ENCODE measurements around the gene IL6. TPM values are rescaled to one million over a fixed set of nuclear protein-coding genes. Genes with fewer than 3 reads are reported as not detected.
"Not testable (repeated sequence)": the region's sequence is repeated elsewhere in the genome, so short reads cannot be mapped to it uniquely, and the experiment has no call there.

The IL6 gene
- total and polyA plus RNA-seq, 5 donors from 2014 or later, result not detected

- H3K27ac Mint-ChIP-seq; ATAC-seq (ENCODE audit: low read depth in 2 of 2): not testable (repeated sequence)
Observed at GRCh38 chr7:22705874-22706273, 21.1 kb upstream of the IL6 start.

GRCh38 chr7:22707026-22707691 lies 19.8 kb upstream of the IL6 start:
- not testable (repeated sequence) for H3K9me3 Mint-ChIP-seq; H3K9me3 ChIP-seq (ENCODE audit: control insufficient read depth in 2 of 2, low read length in 2 of 2); H3K27ac ChIP-seq (ENCODE audit: insufficient read depth, low read length, poor library complexity, severe bottlenecking); ATAC-seq (ENCODE audit: low read depth in 2 of 2); H3K4me3 ChIP-seq (ENCODE audit: low read depth, low read length); H3K27me3 ChIP-seq (ENCODE audit: control insufficient read depth, insufficient read depth, low read length); H3K4me1 ChIP-seq (ENCODE audit: control insufficient read depth, insufficient read depth, low read length, poor library complexity, severe bottlenecking); H3K36me3 Mint-ChIP-seq; H3K4me3 Mint-ChIP-seq; H3K4me1 Mint-ChIP-seq; H3K36me3 ChIP-seq (ENCODE audit: control insufficient read depth, insufficient read depth, low read length); DNase-seq; H3K27ac Mint-ChIP-seq; H3K27me3 Mint-ChIP-seq

More at GRCh38 chr7:22705874-22706273, 21.1 kb upstream of the IL6 start:
- H3K27ac ChIP-seq (ENCODE audit: insufficient read depth, low read length, poor library complexity, severe bottlenecking); H3K4me3 ChIP-seq (ENCODE audit: low read depth, low read length); H3K27me3 Mint-ChIP-seq; H3K9me3 Mint-ChIP-seq; H3K4me1 Mint-ChIP-seq; H3K36me3 ChIP-seq (ENCODE audit: control insufficient read depth, insufficient read depth, low read length); DNase-seq; H3K4me1 ChIP-seq (ENCODE audit: control insufficient read depth, insufficient read depth, low read length, poor library complexity, severe bottlenecking); H3K9me3 ChIP-seq (ENCODE audit: control insufficient read depth in 2 of 2, low read length in 2 of 2); H3K36me3 Mint-ChIP-seq; H3K4me3 Mint-ChIP-seq; H3K27me3 ChIP-seq (ENCODE audit: control insufficient read depth, insufficient read depth, low read length): not testable (repeated sequence)

GRCh38 chr7:22708214-22708613 lies 18.8 kb upstream of the IL6 start:
- not testable (repeated sequence) for H3K4me1 ChIP-seq (ENCODE audit: control insufficient read depth, insufficient read depth, low read length, poor library complexity, severe bottlenecking); H3K36me3 Mint-ChIP-seq; H3K9me3 ChIP-seq (ENCODE audit: control insufficient read depth in 2 of 2, low read length in 2 of 2); H3K27ac Mint-ChIP-seq; H3K27ac ChIP-seq (ENCODE audit: insufficient read depth, low read length, poor library complexity, severe bottlenecking); H3K4me1 Mint-ChIP-seq; H3K9me3 Mint-ChIP-seq; H3K27me3 ChIP-seq (ENCODE audit: control insufficient read depth, insufficient read depth, low read length); ATAC-seq (ENCODE audit: low read depth in 2 of 2); DNase-seq; H3K27me3 Mint-ChIP-seq; H3K4me3 Mint-ChIP-seq; H3K36me3 ChIP-seq (ENCODE audit: control insufficient read depth, insufficient read depth, low read length); H3K4me3 ChIP-seq (ENCODE audit: low read depth, low read length)

GRCh38 chr7:22708677-22709061 lies 18.3 kb upstream of the IL6 start:
- not testable (repeated sequence) for H3K27ac Mint-ChIP-seq; DNase-seq; H3K4me3 Mint-ChIP-seq; H3K4me1 Mint-ChIP-seq; H3K4me1 ChIP-seq (ENCODE audit: control insufficient read depth, insufficient read depth, low read length, poor library complexity, severe bottlenecking); H3K36me3 ChIP-seq (ENCODE audit: control insufficient read depth, insufficient read depth, low read length); ATAC-seq (ENCODE audit: low read depth in 2 of 2); H3K36me3 Mint-ChIP-seq; H3K9me3 ChIP-seq (ENCODE audit: control insufficient read depth in 2 of 2, low read length in 2 of 2); H3K4me3 ChIP-seq (ENCODE audit: low read depth, low read length); H3K27me3 ChIP-seq (ENCODE audit: control insufficient read depth, insufficient read depth, low read length); H3K9me3 Mint-ChIP-seq; H3K27ac ChIP-seq (ENCODE audit: insufficient read depth, low read length, poor library complexity, severe bottlenecking)
- H3K27me3 Mint-ChIP-seq, result peaks cover 12% of the 10 kb centered on the region

GRCh38 chr7:22709062-22709829 lies 17.8 kb upstream of the IL6 start:
- peaks cover 12% of the 10 kb centered on the region for H3K27me3 Mint-ChIP-seq
- H3K27me3 ChIP-seq (ENCODE audit: control insufficient read depth, insufficient read depth, low read length); H3K36me3 Mint-ChIP-seq; H3K4me1 ChIP-seq (ENCODE audit: control insufficient read depth, insufficient read depth, low read length, poor library complexity, severe bottlenecking); H3K36me3 ChIP-seq (ENCODE audit: control insufficient read depth, insufficient read depth, low read length); H3K4me3 Mint-ChIP-seq; ATAC-seq (ENCODE audit: low read depth in 2 of 2); H3K4me3 ChIP-seq (ENCODE audit: low read depth, low read length); H3K4me1 Mint-ChIP-seq; H3K9me3 Mint-ChIP-seq; H3K9me3 ChIP-seq (ENCODE audit: control insufficient read depth in 2 of 2, low read length in 2 of 2); DNase-seq; H3K27ac Mint-ChIP-seq; H3K27ac ChIP-seq (ENCODE audit: insufficient read depth, low read length, poor library complexity, severe bottlenecking): not testable (repeated sequence)

GRCh38 chr7:22709857-22710256 lies 17.1 kb upstream of the IL6 start:
- Histone ChIP-seq H3K4me1 (ENCODE audit: control insufficient read depth, insufficient read depth, low read length, poor library complexity, severe bottlenecking) (no peaks in the 10 kb centered on the region), H3K4me3 (ENCODE audit: low read depth, low read length) (no peak overlapping the region), H3K27me3 (ENCODE audit: control insufficient read depth, insufficient read depth, low read length) (no peaks in the 10 kb centered on the region), H3K36me3 (ENCODE audit: control insufficient read depth, insufficient read depth, low read length) (no peaks in the 10 kb centered on the region), H3K9me3 (ENCODE audit: control insufficient read depth in 2 of 2, low read length in 2 of 2) (no peaks in the 10 kb centered on the region), H3K27ac (ENCODE audit: insufficient read depth, low read length, poor library complexity, severe bottlenecking) (no peak overlapping the region)
- Mint-ChIP-seq H3K9me3 (peaks cover 0 to 1% (median 0%) of the 10 kb centered on the region in 7 donors), H3K27me3 (peaks cover 18% of the 10 kb centered on the region), H3K4me3 (no peak overlapping the region), H3K4me1 (no peaks in the 10 kb centered on the region), H3K27ac (no peak overlapping the region), H3K36me3 (no peaks in the 10 kb centered on the region)
- ATAC-seq (ENCODE audit: low read depth in 2 of 2) (no peak), DNase-seq (no peak)

- ATAC-seq (ENCODE audit: low read depth in 2 of 2) (no peak), DNase-seq (no peak)
- Mint-ChIP-seq H3K4me1 (no peaks in the 10 kb centered on the region), H3K27me3 (peaks cover 33% of the 10 kb centered on the region), H3K4me3 (no peak overlapping the region), H3K9me3 (peaks cover 0 to 2% (median 0%) of the 10 kb centered on the region in 7 donors), H3K36me3 (no peaks in the 10 kb centered on the region), H3K27ac (no peak overlapping the region)
- no peaks in the 10 kb centered on the region for H3K36me3 ChIP-seq (ENCODE audit: control insufficient read depth, insufficient read depth, low read length)
- H3K27ac ChIP-seq (ENCODE audit: insufficient read depth, low read length, poor library complexity, severe bottlenecking), result no peak overlapping the region
- no peak overlapping the region for H3K4me3 ChIP-seq (ENCODE audit: low read depth, low read length)
- no peaks in the 10 kb centered on the region for H3K4me1 ChIP-seq (ENCODE audit: control insufficient read depth, insufficient read depth, low read length, poor library complexity, severe bottlenecking)
- H3K27me3 ChIP-seq (ENCODE audit: control insufficient read depth, insufficient read depth, low read length), result no peaks in the 10 kb centered on the region
- no peaks in the 10 kb centered on the region for H3K9me3 ChIP-seq (ENCODE audit: control insufficient read depth in 2 of 2, low read length in 2 of 2)
Observed at GRCh38 chr7:22712999-22713398, 14.0 kb upstream of the IL6 start.

GRCh38 chr7:22713463-22713862 lies 13.5 kb upstream of the IL6 start:
- DNase-seq (no peak), ATAC-seq (ENCODE audit: low read depth in 2 of 2) (no peak)
- no peaks in the 10 kb centered on the region for H3K4me1 ChIP-seq (ENCODE audit: control insufficient read depth, insufficient read depth, low read length, poor library complexity, severe bottlenecking)
- H3K9me3 ChIP-seq (ENCODE audit: control insufficient read depth in 2 of 2, low read length in 2 of 2), result no peaks in the 10 kb centered on the region
- no peak overlapping the region for H3K4me3 Mint-ChIP-seq
- no peaks in the 10 kb centered on the region for H3K27me3 ChIP-seq (ENCODE audit: control insufficient read depth, insufficient read depth, low read length)
- peaks cover 0 to 2% (median 0%) of the 10 kb centered on the region in 7 donors for H3K9me3 Mint-ChIP-seq
- H3K27me3 Mint-ChIP-seq, result peaks cover 33% of the 10 kb centered on the region
- H3K4me3 ChIP-seq (ENCODE audit: low read depth, low read length), result no peak overlapping the region
- H3K27ac ChIP-seq (ENCODE audit: insufficient read depth, low read length, poor library complexity, severe bottlenecking), result no peak overlapping the region
- no peaks in the 10 kb centered on the region for H3K36me3 Mint-ChIP-seq
- H3K4me1 Mint-ChIP-seq, result no peaks in the 10 kb centered on the region
- no peaks in the 10 kb centered on the region for H3K36me3 ChIP-seq (ENCODE audit: control insufficient read depth, insufficient read depth, low read length)
- no peak overlapping the region for H3K27ac Mint-ChIP-seq

Measured in CD4-positive, CD25-positive, alpha-beta regulatory T cell (primary cell).